Measurements from ENCODE around the gene JPH4. TPM values are rescaled to one million over a fixed set of nuclear protein-coding genes. Genes with fewer than 3 reads are reported as not detected.

JPH4 gene
- total and polyA plus RNA-seq, 2 of the 8 experiments (the other 6 are each of a cell fraction or from before 2014, with no cell fraction given): 23.9 to 46.7 TPM

DNA sequence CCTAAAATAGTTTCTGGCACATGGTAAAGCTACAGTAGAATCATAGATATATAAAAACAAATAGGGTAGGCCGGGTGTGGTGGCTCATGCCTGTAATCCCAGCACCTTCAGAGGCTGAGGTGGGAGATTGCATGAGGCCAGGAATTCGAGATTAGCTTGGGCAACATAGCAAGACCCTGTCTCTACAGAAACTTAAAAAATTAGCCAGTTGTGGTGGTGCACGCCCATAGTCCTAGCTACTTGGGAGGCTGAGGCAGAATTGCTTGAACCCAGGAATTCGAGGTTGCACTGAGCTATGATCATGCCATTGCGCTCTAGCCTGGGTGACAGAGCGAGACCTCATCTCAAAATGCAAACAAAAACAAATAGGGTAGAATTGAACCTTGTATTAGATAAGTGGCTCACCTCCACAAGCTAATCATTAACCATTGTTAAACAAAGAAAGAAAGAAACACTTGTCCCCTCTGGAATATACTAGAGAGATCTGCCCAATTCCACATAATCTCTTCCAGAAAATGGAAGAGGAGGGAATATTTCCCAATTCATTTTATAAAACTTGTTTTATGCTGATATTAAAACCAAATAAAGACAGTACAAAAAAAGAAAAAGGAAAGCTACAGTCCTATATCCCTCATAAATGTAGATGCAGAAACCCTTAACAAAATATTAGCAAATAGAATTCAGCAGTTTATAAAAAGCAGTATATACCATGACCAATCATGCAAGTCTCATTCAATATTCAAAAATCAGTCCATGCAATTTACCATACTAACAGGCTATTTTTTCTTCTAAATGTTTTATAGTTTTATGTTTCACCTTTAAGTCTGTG lies 34.9 kb upstream of the JPH4 start (continued):
- TF ChIP-seq, protein P1, sequence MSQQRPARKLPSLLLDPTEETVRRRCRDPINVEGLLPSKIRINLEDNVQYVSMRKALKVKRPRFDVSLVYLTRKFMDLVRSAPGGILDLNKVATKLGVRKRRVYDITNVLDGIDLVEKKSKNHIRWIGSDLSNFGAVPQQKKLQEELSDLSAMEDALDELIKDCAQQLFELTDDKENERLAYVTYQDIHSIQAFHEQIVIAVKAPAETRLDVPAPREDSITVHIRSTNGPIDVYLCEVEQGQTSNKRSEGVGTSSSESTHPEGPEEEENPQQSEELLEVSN (IDR thresholded peaks at IDR 0.05): no peak
- TF ChIP-seq RXRA (IDR thresholded peaks at IDR 0.05; ENCODE audit: insufficient read depth, low read depth, low read length) (no peak), CBX8 (IDR thresholded peaks at IDR 0.05; ENCODE audit: borderline replicate concordance, low read depth, low read length) (no peak), POLR2A (IDR thresholded peaks at IDR 0.05; ENCODE audit: control extremely low read depth in 1 of 2, low read depth in 2 of 2, low read length in 2 of 2) (no peak), TEAD4 (IDR thresholded peaks at IDR 0.05; ENCODE audit: low read depth, low read length) (no peak), SP2 (IDR thresholded peaks at IDR 0.05; ENCODE audit: low read length) (no peak), SRF (IDR thresholded peaks at IDR 0.05; ENCODE audit: low read depth, low read length) (no peak)
- TF ChIP-seq, protein P2, sequence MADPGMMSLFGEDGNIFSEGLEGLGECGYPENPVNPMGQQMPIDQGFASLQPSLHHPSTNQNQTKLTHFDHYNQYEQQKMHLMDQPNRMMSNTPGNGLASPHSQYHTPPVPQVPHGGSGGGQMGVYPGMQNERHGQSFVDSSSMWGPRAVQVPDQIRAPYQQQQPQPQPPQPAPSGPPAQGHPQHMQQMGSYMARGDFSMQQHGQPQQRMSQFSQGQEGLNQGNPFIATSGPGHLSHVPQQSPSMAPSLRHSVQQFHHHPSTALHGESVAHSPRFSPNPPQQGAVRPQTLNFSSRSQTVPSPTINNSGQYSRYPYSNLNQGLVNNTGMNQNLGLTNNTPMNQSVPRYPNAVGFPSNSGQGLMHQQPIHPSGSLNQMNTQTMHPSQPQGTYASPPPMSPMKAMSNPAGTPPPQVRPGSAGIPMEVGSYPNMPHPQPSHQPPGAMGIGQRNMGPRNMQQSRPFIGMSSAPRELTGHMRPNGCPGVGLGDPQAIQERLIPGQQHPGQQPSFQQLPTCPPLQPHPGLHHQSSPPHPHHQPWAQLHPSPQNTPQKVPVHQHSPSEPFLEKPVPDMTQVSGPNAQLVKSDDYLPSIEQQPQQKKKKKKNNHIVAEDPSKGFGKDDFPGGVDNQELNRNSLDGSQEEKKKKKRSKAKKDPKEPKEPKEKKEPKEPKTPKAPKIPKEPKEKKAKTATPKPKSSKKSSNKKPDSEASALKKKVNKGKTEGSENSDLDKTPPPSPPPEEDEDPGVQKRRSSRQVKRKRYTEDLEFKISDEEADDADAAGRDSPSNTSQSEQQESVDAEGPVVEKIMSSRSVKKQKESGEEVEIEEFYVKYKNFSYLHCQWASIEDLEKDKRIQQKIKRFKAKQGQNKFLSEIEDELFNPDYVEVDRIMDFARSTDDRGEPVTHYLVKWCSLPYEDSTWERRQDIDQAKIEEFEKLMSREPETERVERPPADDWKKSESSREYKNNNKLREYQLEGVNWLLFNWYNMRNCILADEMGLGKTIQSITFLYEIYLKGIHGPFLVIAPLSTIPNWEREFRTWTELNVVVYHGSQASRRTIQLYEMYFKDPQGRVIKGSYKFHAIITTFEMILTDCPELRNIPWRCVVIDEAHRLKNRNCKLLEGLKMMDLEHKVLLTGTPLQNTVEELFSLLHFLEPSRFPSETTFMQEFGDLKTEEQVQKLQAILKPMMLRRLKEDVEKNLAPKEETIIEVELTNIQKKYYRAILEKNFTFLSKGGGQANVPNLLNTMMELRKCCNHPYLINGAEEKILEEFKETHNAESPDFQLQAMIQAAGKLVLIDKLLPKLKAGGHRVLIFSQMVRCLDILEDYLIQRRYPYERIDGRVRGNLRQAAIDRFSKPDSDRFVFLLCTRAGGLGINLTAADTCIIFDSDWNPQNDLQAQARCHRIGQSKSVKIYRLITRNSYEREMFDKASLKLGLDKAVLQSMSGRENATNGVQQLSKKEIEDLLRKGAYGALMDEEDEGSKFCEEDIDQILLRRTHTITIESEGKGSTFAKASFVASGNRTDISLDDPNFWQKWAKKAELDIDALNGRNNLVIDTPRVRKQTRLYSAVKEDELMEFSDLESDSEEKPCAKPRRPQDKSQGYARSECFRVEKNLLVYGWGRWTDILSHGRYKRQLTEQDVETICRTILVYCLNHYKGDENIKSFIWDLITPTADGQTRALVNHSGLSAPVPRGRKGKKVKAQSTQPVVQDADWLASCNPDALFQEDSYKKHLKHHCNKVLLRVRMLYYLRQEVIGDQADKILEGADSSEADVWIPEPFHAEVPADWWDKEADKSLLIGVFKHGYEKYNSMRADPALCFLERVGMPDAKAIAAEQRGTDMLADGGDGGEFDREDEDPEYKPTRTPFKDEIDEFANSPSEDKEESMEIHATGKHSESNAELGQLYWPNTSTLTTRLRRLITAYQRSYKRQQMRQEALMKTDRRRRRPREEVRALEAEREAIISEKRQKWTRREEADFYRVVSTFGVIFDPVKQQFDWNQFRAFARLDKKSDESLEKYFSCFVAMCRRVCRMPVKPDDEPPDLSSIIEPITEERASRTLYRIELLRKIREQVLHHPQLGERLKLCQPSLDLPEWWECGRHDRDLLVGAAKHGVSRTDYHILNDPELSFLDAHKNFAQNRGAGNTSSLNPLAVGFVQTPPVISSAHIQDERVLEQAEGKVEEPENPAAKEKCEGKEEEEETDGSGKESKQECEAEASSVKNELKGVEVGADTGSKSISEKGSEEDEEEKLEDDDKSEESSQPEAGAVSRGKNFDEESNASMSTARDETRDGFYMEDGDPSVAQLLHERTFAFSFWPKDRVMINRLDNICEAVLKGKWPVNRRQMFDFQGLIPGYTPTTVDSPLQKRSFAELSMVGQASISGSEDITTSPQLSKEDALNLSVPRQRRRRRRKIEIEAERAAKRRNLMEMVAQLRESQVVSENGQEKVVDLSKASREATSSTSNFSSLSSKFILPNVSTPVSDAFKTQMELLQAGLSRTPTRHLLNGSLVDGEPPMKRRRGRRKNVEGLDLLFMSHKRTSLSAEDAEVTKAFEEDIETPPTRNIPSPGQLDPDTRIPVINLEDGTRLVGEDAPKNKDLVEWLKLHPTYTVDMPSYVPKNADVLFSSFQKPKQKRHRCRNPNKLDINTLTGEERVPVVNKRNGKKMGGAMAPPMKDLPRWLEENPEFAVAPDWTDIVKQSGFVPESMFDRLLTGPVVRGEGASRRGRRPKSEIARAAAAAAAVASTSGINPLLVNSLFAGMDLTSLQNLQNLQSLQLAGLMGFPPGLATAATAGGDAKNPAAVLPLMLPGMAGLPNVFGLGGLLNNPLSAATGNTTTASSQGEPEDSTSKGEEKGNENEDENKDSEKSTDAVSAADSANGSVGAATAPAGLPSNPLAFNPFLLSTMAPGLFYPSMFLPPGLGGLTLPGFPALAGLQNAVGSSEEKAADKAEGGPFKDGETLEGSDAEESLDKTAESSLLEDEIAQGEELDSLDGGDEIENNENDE (IDR thresholded peaks at IDR 0.05; ENCODE audit: insufficient replicate concordance, low read length): no peak
- TF ChIP-seq, protein P3, sequence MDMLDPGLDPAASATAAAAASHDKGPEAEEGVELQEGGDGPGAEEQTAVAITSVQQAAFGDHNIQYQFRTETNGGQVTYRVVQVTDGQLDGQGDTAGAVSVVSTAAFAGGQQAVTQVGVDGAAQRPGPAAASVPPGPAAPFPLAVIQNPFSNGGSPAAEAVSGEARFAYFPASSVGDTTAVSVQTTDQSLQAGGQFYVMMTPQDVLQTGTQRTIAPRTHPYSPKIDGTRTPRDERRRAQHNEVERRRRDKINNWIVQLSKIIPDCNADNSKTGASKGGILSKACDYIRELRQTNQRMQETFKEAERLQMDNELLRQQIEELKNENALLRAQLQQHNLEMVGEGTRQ (IDR thresholded peaks at IDR 0.05; ENCODE audit: low read length): no peak

All from H1 (cell line).